Mesenchymal stem cell (in vitro differentiated cells and primary cell): ENCODE data around the gene FRZB.
A peak's percentile ranks its signal among the peaks of the same experiment; 100 is the strongest.

Experiments used
- DNase-seq: peaks from one replicate; pipeline ENCODE4 v3.0.0-alpha.2; 2013
- H2AFZ ChIP-seq: one replicate; pipeline ENCODE4 v1.6.1; 2013; ENCODE audit warnings: low read depth, mild to moderate bottlenecking, control low read depth, inconsistent platforms, low read length, moderate library complexity
- H2AK5ac ChIP-seq: 2 replicates; pipeline ENCODE4 v1.6.1; 2013; ENCODE audit warnings: low read length, moderate library complexity, mild to moderate bottlenecking, inconsistent platforms; ENCODE audit not compliant: severe bottlenecking
- H2BK120ac ChIP-seq: one replicate; pipeline ENCODE4 v1.6.1; 2013; ENCODE audit warnings: low read depth, mild to moderate bottlenecking, inconsistent platforms, low read length, moderate library complexity
- H2BK12ac ChIP-seq, 2 experiments: one replicate each; pipeline ENCODE4 v1.6.1; 2013; ENCODE audit warnings: inconsistent platforms in 2 of 2, low read length in 2 of 2, mild to moderate bottlenecking in 2 of 2, moderate library complexity in 2 of 2, control low read depth in 1 of 2
- H2BK15ac ChIP-seq: one replicate; pipeline ENCODE4 v1.6.1; 2013; ENCODE audit warnings: mild to moderate bottlenecking, low read depth, inconsistent platforms; ENCODE audit not compliant: poor library complexity, severe bottlenecking
- H2BK5ac ChIP-seq: 2 replicates; pipeline ENCODE4 v1.6.1; 2013; ENCODE audit warnings: low read depth, mild to moderate bottlenecking, low read length, control low read depth, inconsistent platforms; ENCODE audit not compliant: poor library complexity, severe bottlenecking
- H3K14ac ChIP-seq, 2 experiments: one replicate each; pipeline ENCODE4 v1.6.1; 2013; ENCODE audit warnings: inconsistent platforms in 2 of 2, low read length in 2 of 2, control low read depth in 1 of 2, mild to moderate bottlenecking in 1 of 2, moderate library complexity in 1 of 2
- H3K18ac ChIP-seq, 2 experiments: one replicate each; pipeline ENCODE4 v1.6.1; 2013; ENCODE audit warnings: inconsistent platforms in 2 of 2, low read length in 2 of 2, control low read depth in 1 of 2, low read depth in 1 of 2, mild to moderate bottlenecking in 1 of 2
- H3K23ac ChIP-seq, 2 experiments: one replicate each; pipeline ENCODE4 v1.6.1; 2013; ENCODE audit warnings: inconsistent platforms in 2 of 2, low read length in 2 of 2, mild to moderate bottlenecking in 2 of 2, moderate library complexity in 2 of 2, control low read depth in 1 of 2
- H3K27ac ChIP-seq: 2 replicates; pipeline ENCODE4 v1.5.1; 2013; ENCODE audit warnings: mild to moderate bottlenecking, moderate library complexity, low read length, control low read depth, inconsistent platforms; ENCODE audit not compliant: poor library complexity, severe bottlenecking
- H3K27me3 ChIP-seq, 2 experiments: 2 replicates each; pipeline versions ENCODE4 v1.6.1 to v1.7.0; 2013; ENCODE audit warnings: low read length in 2 of 2, mild to moderate bottlenecking in 2 of 2, moderate library complexity in 2 of 2, control low read depth in 1 of 2, inconsistent platforms in 1 of 2; ENCODE audit not compliant: control insufficient read depth in 1 of 2, insufficient read depth in 1 of 2
- H3K36me3 ChIP-seq, 2 experiments: 2 replicates each; pipeline versions ENCODE4 v1.6.1 to v1.7.0; 2013; ENCODE audit warnings: low read length in 2 of 2, control low read depth in 1 of 2, inconsistent platforms in 1 of 2, low read depth in 1 of 2, mild to moderate bottlenecking in 1 of 2; ENCODE audit not compliant: insufficient read depth in 2 of 2, control insufficient read depth in 1 of 2
- H3K4ac ChIP-seq, 2 experiments: one replicate each; pipeline ENCODE4 v1.6.1; 2013; ENCODE audit warnings: inconsistent platforms in 2 of 2, low read length in 2 of 2, mild to moderate bottlenecking in 2 of 2, moderate library complexity in 2 of 2, control low read depth in 1 of 2, low read depth in 1 of 2
- H3K4me1 ChIP-seq: 2 replicates; pipeline ENCODE4 v1.6.1; 2013; ENCODE audit warnings: low read depth, low read length, control low read depth; ENCODE audit not compliant: control insufficient read depth, insufficient read depth
- H3K4me2 ChIP-seq: 2 replicates; pipeline ENCODE4 v1.6.1; 2013; ENCODE audit warnings: low read length, mild to moderate bottlenecking, inconsistent platforms; ENCODE audit not compliant: poor library complexity, severe bottlenecking
- H3K4me3 ChIP-seq, 2 experiments: 2 replicates each; pipeline versions ENCODE4 v1.5.1 to v1.7.0; 2013; ENCODE audit warnings: low read length in 2 of 2, mild to moderate bottlenecking in 2 of 2, control low read depth in 1 of 2, low read depth in 1 of 2; ENCODE audit not compliant: insufficient read depth in 1 of 2
- H3K79me1 ChIP-seq: replicated peaks from 2 replicates; pipeline ENCODE4 v1.6.1; 2013; ENCODE audit warnings: mild to moderate bottlenecking, control low read depth, low read length, inconsistent platforms; ENCODE audit not compliant: poor library complexity, severe bottlenecking
- H3K9ac ChIP-seq: 2 replicates; pipeline ENCODE4 v1.7.0; 2013; ENCODE audit warnings: mild to moderate bottlenecking, low read length, moderate library complexity
- H3K9me3 ChIP-seq: 2 replicates; pipeline ENCODE4 v1.7.0; 2013; ENCODE audit warnings: mild to moderate bottlenecking, low read length; ENCODE audit not compliant: control insufficient read depth
- H4K8ac ChIP-seq: one replicate; pipeline ENCODE4 v1.6.1; 2013; ENCODE audit warnings: inconsistent platforms, mild to moderate bottlenecking, low read length, moderate library complexity
- H4K91ac ChIP-seq: one replicate; pipeline ENCODE4 v1.6.1; 2013; ENCODE audit warnings: mild to moderate bottlenecking, low read length, inconsistent platforms
- WGBS: methylation state at CpG from one replicate; pipeline ENCODE4 v1.1.7; 2013; ENCODE audit warnings: mixed read lengths; 5-methylcytosine and 5-hydroxymethylcytosine counted together

FRZB gene

DNA sequence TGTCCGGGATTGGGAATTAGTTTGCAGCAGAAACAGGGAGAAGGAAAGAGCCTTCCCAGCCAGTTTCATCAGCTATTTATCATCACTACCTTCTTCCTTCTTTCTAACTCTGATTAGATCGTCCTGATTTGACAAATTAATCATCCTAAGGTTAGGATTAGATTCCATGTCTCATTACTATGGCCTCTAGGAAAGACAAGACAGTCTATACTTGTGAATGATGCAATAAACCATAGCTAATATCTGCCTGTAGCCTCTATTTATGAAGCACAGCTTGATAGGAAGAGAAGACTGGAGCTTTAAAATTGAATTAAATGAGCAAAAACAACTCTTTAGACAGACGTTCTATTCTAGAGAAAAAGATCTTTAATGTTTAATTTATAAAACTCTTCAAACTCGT is 25.2 kb upstream of the FRZB start:
- no peak overlapping the region for H3K27ac ChIP-seq
- H3K23ac ChIP-seq = no peak overlapping the region
- no peak overlapping the region for H2AK5ac ChIP-seq
- no peak overlapping the region for H4K8ac ChIP-seq
- peaks cover 7% of the 10 kb centered on the region for H3K4me1 ChIP-seq
- no peak overlapping the region for H2BK120ac ChIP-seq
- no peak for DNase-seq
- H3K4me3 ChIP-seq = no peak overlapping the region
- H2BK12ac ChIP-seq = no peak overlapping the region
- no peaks in the 10 kb centered on the region for H3K9me3 ChIP-seq
- no peak overlapping the region for H3K18ac ChIP-seq
- no peak overlapping the region for H3K9ac ChIP-seq
- H3K27me3 ChIP-seq = no peaks in the 10 kb centered on the region
- H2BK15ac ChIP-seq = no peak overlapping the region
- no peak overlapping the region for H2AFZ ChIP-seq
- H4K91ac ChIP-seq = no peak overlapping the region
- 71% methylated on average over 2 of the region's 4 CpGs for WGBS
- H3K14ac ChIP-seq = no peak overlapping the region
- no peak overlapping the region for H2BK5ac ChIP-seq
- no peaks in the 10 kb centered on the region for H3K36me3 ChIP-seq
- no peak overlapping the region for H3K4ac ChIP-seq
- H3K79me1 ChIP-seq = no peaks in the 10 kb centered on the region
- H3K4me2 ChIP-seq = no peak overlapping the region

DNA sequence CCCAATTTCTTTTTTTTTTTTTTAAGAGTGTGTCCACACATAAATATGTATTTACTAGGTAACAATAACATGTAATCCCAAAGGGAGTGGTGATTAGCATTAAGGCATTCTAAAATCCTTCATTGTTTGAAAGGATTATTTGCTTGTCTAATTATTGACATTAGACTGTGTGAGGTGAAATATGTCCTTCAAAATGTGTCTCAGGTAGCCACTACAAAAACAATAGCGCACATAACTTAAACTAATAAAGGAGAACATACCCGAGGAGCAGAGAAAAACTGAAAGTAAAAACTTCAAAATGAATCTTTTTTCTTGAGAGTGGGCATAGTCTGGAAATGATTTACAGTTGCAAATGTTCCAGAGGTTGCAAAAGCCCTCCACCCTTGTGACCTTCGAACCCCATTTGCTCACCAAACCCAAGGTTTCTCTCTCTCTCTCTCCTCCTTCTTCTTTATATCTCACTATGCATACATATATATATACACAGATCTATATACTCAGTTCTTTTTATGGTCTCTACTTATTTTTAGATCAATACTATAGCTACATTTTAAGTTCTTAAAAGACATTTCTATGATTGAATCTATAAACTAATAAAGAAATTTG is 24.4 kb upstream of the FRZB start:
- Histone ChIP-seq H3K23ac (no peak overlapping the region), H3K79me1 (no peaks in the 10 kb centered on the region), H4K91ac (no peak overlapping the region), H3K36me3 (no peaks in the 10 kb centered on the region), H3K4me3 (no peak overlapping the region), H2BK15ac (no peak overlapping the region), H3K27ac (no peak overlapping the region), H3K4ac (no peak overlapping the region), H3K9me3 (no peaks in the 10 kb centered on the region), H2AK5ac (no peak overlapping the region), H3K9ac (peak overlapping the region; percentile 9), H2BK12ac (no peak overlapping the region), H3K4me1 (peaks cover 7% of the 10 kb centered on the region), H3K14ac (no peak overlapping the region), H2BK120ac (no peak overlapping the region), H3K18ac (no peak overlapping the region), H2BK5ac (no peak overlapping the region), H4K8ac (no peak overlapping the region), H3K27me3 (no peaks in the 10 kb centered on the region), H3K4me2 (no peak overlapping the region), H2AFZ (no peak overlapping the region)
- 83% methylated on average over 2 of the region's 3 CpGs for WGBS
- DNase-seq = no peak

DNA sequence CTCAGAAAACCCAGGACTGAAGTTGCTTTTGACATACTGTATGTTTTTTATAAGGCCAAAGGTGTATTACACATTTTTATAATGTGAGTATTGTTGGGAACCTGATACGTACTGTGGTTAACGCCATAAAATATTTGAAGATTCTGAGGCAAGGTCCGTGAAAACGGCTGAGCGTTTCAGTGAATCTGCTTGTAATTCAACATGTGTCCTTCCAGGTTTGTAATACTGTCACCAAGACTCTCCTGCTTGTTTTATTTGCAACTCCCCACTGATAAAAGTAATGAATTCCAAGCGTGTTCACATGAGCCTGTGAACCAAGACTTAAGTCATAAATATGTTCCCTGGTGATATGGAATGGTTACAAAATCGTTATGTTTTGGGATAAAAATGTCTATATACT is 23.9 kb upstream of the FRZB start:
- Histone ChIP-seq H2BK5ac (no peak overlapping the region), H3K4me1 (peaks cover 7% of the 10 kb centered on the region), H2AFZ (no peak overlapping the region), H2BK12ac (no peak overlapping the region), H2BK15ac (no peak overlapping the region), H2BK120ac (no peak overlapping the region), H3K4me3 (no peak overlapping the region), H3K23ac (no peak overlapping the region), H3K9me3 (no peaks in the 10 kb centered on the region), H3K27me3 (no peaks in the 10 kb centered on the region), H3K18ac (no peak overlapping the region), H3K14ac (no peak overlapping the region), H4K8ac (no peak overlapping the region), H3K27ac (no peak overlapping the region), H4K91ac (no peak overlapping the region), H3K9ac (no peak overlapping the region), H3K36me3 (no peaks in the 10 kb centered on the region), H2AK5ac (no peak overlapping the region), H3K4me2 (no peak overlapping the region), H3K79me1 (no peaks in the 10 kb centered on the region), H3K4ac (no peak overlapping the region)
- 97% methylated on average over 5 of the region's 7 CpGs for WGBS
- DNase-seq = no peak

DNA sequence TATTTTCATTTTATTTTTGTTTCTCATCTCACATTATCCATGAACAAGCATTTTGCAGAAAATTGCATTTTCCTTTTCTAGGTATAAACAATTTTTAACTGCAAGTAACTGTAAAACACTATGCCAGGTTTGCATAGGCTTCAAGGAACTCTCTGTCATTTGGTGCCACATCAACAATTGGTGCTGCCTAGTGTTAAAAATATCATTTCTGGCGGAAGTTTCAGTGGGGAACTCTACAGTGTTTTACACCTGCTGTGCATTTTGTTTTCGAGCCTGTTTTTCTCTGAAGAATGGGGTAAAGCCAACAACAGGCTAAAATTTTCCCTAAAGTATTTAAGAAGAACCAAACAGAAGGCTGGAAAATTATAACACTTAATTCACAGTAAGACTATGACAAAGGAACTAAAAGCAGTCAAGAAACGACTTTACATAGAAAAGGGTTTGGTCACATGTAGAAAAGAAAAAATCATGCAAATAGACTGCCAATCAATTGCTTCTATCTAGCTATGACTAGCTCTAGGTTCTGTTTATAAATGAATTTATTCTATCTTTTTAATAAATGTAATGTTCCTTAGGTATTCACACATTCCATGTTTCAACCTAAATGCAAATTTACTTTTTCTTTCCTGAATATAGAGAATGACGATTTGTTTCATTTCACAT is 21.4 kb upstream of the FRZB start:
- Histone ChIP-seq H3K18ac (no peak overlapping the region), H3K14ac (no peak overlapping the region), H3K36me3 (no peaks in the 10 kb centered on the region), H3K79me1 (no peaks in the 10 kb centered on the region), H2BK15ac (no peak overlapping the region), H2BK5ac (no peak overlapping the region), H4K91ac (no peak overlapping the region), H2AK5ac (no peak overlapping the region), H3K4me1 (no peaks in the 10 kb centered on the region), H3K27ac (no peak overlapping the region), H2BK12ac (no peak overlapping the region), H3K9ac (no peak overlapping the region), H3K9me3 (no peaks in the 10 kb centered on the region), H4K8ac (no peak overlapping the region), H2AFZ (no peak overlapping the region), H3K4me3 (no peak overlapping the region), H3K4me2 (no peak overlapping the region), H3K4ac (no peak overlapping the region), H3K23ac (no peak overlapping the region), H2BK120ac (no peak overlapping the region), H3K27me3 (no peaks in the 10 kb centered on the region)
- no peak for DNase-seq
- WGBS = 83% methylated on average over 3 of the region's 4 CpGs
